ENCODE results near the gene PRKCA. TPM values are rescaled to one million over a fixed set of nuclear protein-coding genes. Genes with fewer than 3 reads are reported as not detected.

The PRKCA gene
- total and polyA plus RNA-seq, 2 experiments from 2014 or later = 6.4 to 35.4 TPM

- no peaks in the 10 kb centered on the region for H3K27me3 Mint-ChIP-seq (ENCODE audit: insufficient read depth, low read depth, poor library complexity)
- peaks cover 7% of the 10 kb centered on the region for H3K4me1 ChIP-seq (ENCODE audit: insufficient read depth)
- no peaks in the 10 kb centered on the region for H3K27me3 ChIP-seq (ENCODE audit: insufficient read depth)
- ATAC-seq = no peak
- no peak for DNase-seq (ENCODE audit: low spot score)
- H3K4me1 Mint-ChIP-seq = peaks cover 24% of the 10 kb centered on the region
- no peaks in the 10 kb centered on the region; the same call in 2 of the 3 replicates for H3K9me3 Mint-ChIP-seq
- TF ChIP-seq, protein P1, sequence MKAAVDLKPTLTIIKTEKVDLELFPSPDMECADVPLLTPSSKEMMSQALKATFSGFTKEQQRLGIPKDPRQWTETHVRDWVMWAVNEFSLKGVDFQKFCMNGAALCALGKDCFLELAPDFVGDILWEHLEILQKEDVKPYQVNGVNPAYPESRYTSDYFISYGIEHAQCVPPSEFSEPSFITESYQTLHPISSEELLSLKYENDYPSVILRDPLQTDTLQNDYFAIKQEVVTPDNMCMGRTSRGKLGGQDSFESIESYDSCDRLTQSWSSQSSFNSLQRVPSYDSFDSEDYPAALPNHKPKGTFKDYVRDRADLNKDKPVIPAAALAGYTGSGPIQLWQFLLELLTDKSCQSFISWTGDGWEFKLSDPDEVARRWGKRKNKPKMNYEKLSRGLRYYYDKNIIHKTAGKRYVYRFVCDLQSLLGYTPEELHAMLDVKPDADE (IDR thresholded peaks at IDR 0.05) = no peak
- TF ChIP-seq ZNF462 (CRISPR knock-in tag; IDR thresholded peaks at IDR 0.05) = no peak
- no peak for TF ChIP-seq EZH2 (IDR thresholded peaks at IDR 0.05; ENCODE audit: low read depth, unreplicated experiment)
- TF ChIP-seq CREB1 (CRISPR knock-in tag; IDR thresholded peaks at IDR 0.05; ENCODE audit: low read depth) = no peak
- TF ChIP-seq, protein P2, sequence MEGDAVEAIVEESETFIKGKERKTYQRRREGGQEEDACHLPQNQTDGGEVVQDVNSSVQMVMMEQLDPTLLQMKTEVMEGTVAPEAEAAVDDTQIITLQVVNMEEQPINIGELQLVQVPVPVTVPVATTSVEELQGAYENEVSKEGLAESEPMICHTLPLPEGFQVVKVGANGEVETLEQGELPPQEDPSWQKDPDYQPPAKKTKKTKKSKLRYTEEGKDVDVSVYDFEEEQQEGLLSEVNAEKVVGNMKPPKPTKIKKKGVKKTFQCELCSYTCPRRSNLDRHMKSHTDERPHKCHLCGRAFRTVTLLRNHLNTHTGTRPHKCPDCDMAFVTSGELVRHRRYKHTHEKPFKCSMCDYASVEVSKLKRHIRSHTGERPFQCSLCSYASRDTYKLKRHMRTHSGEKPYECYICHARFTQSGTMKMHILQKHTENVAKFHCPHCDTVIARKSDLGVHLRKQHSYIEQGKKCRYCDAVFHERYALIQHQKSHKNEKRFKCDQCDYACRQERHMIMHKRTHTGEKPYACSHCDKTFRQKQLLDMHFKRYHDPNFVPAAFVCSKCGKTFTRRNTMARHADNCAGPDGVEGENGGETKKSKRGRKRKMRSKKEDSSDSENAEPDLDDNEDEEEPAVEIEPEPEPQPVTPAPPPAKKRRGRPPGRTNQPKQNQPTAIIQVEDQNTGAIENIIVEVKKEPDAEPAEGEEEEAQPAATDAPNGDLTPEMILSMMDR (conservative IDR thresholded peaks at IDR 0.05; ENCODE audit: low read depth in 2 of 2) = no peak
- no peak for TF ChIP-seq NANOG (IDR thresholded peaks at IDR 0.05; ENCODE audit: borderline replicate concordance)
- no peak for TF ChIP-seq ZNF114 (CRISPR knock-in tag; IDR thresholded peaks at IDR 0.05)
- H3K4me2 ChIP-seq = no peak overlapping the region
- no peak overlapping the region for H3K4me3 Mint-ChIP-seq
- H3K36me3 Mint-ChIP-seq (ENCODE audit: low read depth) = peaks cover 4% of the 10 kb centered on the region
- H3K79me2 ChIP-seq (replicated peaks; ENCODE audit: insufficient read depth) = no peaks in the 10 kb centered on the region
- no peak overlapping the region for H3K27ac ChIP-seq (ENCODE audit: low read depth)
- no peaks in the 10 kb centered on the region for H4K20me1 ChIP-seq (replicated peaks; ENCODE audit: insufficient read depth)
- no peak overlapping the region for H3K27ac Mint-ChIP-seq
- no peak overlapping the region for H3K4me3 ChIP-seq
- no peaks in the 10 kb centered on the region for H3F3A ChIP-seq (replicated peaks; ENCODE audit: low read depth)
- no peaks in the 10 kb centered on the region for H3K9me2 ChIP-seq (ENCODE audit: insufficient read depth)
- H3K36me3 ChIP-seq (ENCODE audit: insufficient read depth) = no peaks in the 10 kb centered on the region
- no peak overlapping the region for H2AFZ ChIP-seq
Measured at GRCh38 chr17:66738301-66738700, 435.9 kb downstream of the PRKCA start.
